Measurements from ENCODE around the gene CTXND1.

GRCh38 chr15:80216911-80217310, 35.1 kb downstream of the CTXND1 start:
- TF ChIP-seq CTCF (conservative IDR thresholded peaks at IDR 0.05; ENCODE audit: low read depth in 2 of 2) (no peak), EZH2 (IDR thresholded peaks at IDR 0.05; ENCODE audit: low read depth, unreplicated experiment) (no peak), STAT1 (IDR thresholded peaks at IDR 0.05; ENCODE audit: unreplicated experiment) (no peak), ZNF114 (CRISPR knock-in tag; IDR thresholded peaks at IDR 0.05) (no peak), POLR2AphosphoS5 (IDR thresholded peaks at IDR 0.05; ENCODE audit: low read depth) (no peak)

Data from GM23338 (cell line).